ENCODE measurements around the gene KLHL17. TPM values are rescaled to one million over a fixed set of nuclear protein-coding genes. Genes with fewer than 3 reads are reported as not detected.

Gene KLHL17
- total and polyA plus RNA-seq, 10 of the 15 experiments (the other 5 are each of a cell fraction or from before 2014, with no cell fraction given) = 0.03 to 30.6 (median 5.3) TPM

- BruUV-seq (replicated peaks) = no TSS peak
These were observed 9.0 kb downstream of the KLHL17 start for GRCh38 chr1:969260-969855.

GRCh38 chr1:970242-970972, 10.0 kb downstream of the KLHL17 start:
- Histone ChIP-seq H3K9ac (ENCODE audit: control insufficient read depth, insufficient read depth, low read length) (no peak overlapping the region), H3K79me2 (ENCODE audit: control insufficient read depth, insufficient read depth, low read length) (no peaks in the 10 kb centered on the region), H2AFZ (ENCODE audit: control insufficient read depth, low read depth, low read length) (no peak overlapping the region), H3K27ac (ENCODE audit: control insufficient read depth, insufficient read depth) (no peak overlapping the region), H3K4me3 (no peak overlapping the region), H3K36me3 (ENCODE audit: control insufficient read depth in 2 of 2, insufficient read depth in 2 of 2, low read length in 1 of 2) (no peaks in the 10 kb centered on the region), H3K4me2 (ENCODE audit: control insufficient read depth, insufficient read depth) (no peak overlapping the region), H3K27me3 (replicated peaks in 1 of 2; ENCODE audit: control insufficient read depth in 2 of 2, insufficient read depth in 2 of 2, low read length in 1 of 2) (no peaks in the 10 kb centered on the region), H3K4me1 (ENCODE audit: control insufficient read depth, insufficient read depth, low read length) (peaks cover 9% of the 10 kb centered on the region), H4K20me1 (ENCODE audit: control insufficient read depth, insufficient read depth) (no peaks in the 10 kb centered on the region), H3K9me3 (replicated peaks; ENCODE audit: control insufficient read depth, insufficient read depth, low read length) (no peaks in the 10 kb centered on the region)
- DNase-seq (ENCODE audit: low read depth, low spot score) (no peak), FAIRE-seq (no peak), ATAC-seq (no peak)
- TF ChIP-seq, protein P1, sequence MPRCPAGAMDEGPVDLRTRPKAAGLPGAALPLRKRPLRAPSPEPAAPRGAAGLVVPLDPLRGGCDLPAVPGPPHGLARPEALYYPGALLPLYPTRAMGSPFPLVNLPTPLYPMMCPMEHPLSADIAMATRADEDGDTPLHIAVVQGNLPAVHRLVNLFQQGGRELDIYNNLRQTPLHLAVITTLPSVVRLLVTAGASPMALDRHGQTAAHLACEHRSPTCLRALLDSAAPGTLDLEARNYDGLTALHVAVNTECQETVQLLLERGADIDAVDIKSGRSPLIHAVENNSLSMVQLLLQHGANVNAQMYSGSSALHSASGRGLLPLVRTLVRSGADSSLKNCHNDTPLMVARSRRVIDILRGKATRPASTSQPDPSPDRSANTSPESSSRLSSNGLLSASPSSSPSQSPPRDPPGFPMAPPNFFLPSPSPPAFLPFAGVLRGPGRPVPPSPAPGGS (IDR thresholded peaks at IDR 0.05; ENCODE audit: borderline replicate concordance, insufficient read depth, low read depth, low read length, poor library complexity, severe bottlenecking) = no peak
- TF ChIP-seq CBFB (IDR thresholded peaks at IDR 0.05; ENCODE audit: low read depth) (no peak), CHD1 (IDR thresholded peaks at IDR 0.05; ENCODE audit: low read depth, low read length) (no peak), LARP7 (IDR thresholded peaks at IDR 0.05) (no peak), POLR2A (IDR thresholded peaks at IDR 0.05; ENCODE audit: low read depth, low read length) (no peak), EP300 (IDR thresholded peaks at IDR 0.05; ENCODE audit: borderline replicate concordance in 1 of 2, control insufficient read depth in 1 of 2, low read depth in 2 of 2, low read length in 2 of 2) (no peak), POLR2AphosphoS2 (IDR thresholded peaks at IDR 0.05; ENCODE audit: low read depth, low read length) (no peak), PAX5 (IDR thresholded peaks at IDR 0.05; ENCODE audit: borderline replicate concordance, low read depth, low read length) (no peak), NRF1 (conservative IDR thresholded peaks at IDR 0.05; ENCODE audit: low read depth, low read length) (no peak), HDAC6 (IDR thresholded peaks at IDR 0.05; ENCODE audit: unreplicated experiment) (no peak), ZNF24 (IDR thresholded peaks at IDR 0.05) (no peak), FOXM1 (IDR thresholded peaks at IDR 0.05; ENCODE audit: low read depth, low read length) (no peak), MXI1 (IDR thresholded peaks at IDR 0.05; ENCODE audit: low read depth, low read length) (no peak)
- TF ChIP-seq, protein P2, sequence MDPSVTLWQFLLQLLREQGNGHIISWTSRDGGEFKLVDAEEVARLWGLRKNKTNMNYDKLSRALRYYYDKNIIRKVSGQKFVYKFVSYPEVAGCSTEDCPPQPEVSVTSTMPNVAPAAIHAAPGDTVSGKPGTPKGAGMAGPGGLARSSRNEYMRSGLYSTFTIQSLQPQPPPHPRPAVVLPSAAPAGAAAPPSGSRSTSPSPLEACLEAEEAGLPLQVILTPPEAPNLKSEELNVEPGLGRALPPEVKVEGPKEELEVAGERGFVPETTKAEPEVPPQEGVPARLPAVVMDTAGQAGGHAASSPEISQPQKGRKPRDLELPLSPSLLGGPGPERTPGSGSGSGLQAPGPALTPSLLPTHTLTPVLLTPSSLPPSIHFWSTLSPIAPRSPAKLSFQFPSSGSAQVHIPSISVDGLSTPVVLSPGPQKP (IDR thresholded peaks at IDR 0.05; ENCODE audit: low read depth, low read length) = no peak
- POLR2A ChIA-PET = no interaction called here
- WGBS (ENCODE audit: insufficient coverage, insufficient replicate concordance, low lambda C conversion rate, missing lambda C conversion rate) = 72% methylated on average over 24 of the region's 33 CpGs
- no TSS peak for BruUV-seq (replicated peaks)
- SMC1A ChIA-PET (ENCODE audit: uncharacterized antibody, unreplicated experiment) = no interaction called here
- intact Hi-C loops (cut with micrococcal nuclease; ENCODE audit: unreplicated experiment) (no loop called here), in situ Hi-C loops (cut with MboI) (no loop called here)
- CTCF ChIA-PET = no interaction called here
- RAD21 ChIA-PET (ENCODE audit: unreplicated experiment) = no interaction called here

More at GRCh38 chr1:969260-969855, 9.0 kb downstream of the KLHL17 start:
- ChIA-PET RAD21 (ENCODE audit: unreplicated experiment) (no interaction called here), CTCF (no interaction called here), POLR2A (no interaction called here), SMC1A (ENCODE audit: uncharacterized antibody, unreplicated experiment) (no interaction called here)
- Histone ChIP-seq H3K36me3 (ENCODE audit: control insufficient read depth in 2 of 2, insufficient read depth in 2 of 2, low read length in 1 of 2) (no peaks in the 10 kb centered on the region), H3K9ac (ENCODE audit: control insufficient read depth, insufficient read depth, low read length) (no peak overlapping the region), H3K9me3 (replicated peaks; ENCODE audit: control insufficient read depth, insufficient read depth, low read length) (no peaks in the 10 kb centered on the region), H3K79me2 (ENCODE audit: control insufficient read depth, insufficient read depth, low read length) (no peaks in the 10 kb centered on the region), H4K20me1 (ENCODE audit: control insufficient read depth, insufficient read depth) (no peaks in the 10 kb centered on the region), H3K4me1 (ENCODE audit: control insufficient read depth, insufficient read depth, low read length) (peaks cover 9% of the 10 kb centered on the region), H3K4me3 (no peak overlapping the region), H3K27me3 (replicated peaks in 1 of 2; ENCODE audit: control insufficient read depth in 2 of 2, insufficient read depth in 2 of 2, low read length in 1 of 2) (no peaks in the 10 kb centered on the region), H3K27ac (ENCODE audit: control insufficient read depth, insufficient read depth) (no peak overlapping the region), H2AFZ (ENCODE audit: control insufficient read depth, low read depth, low read length) (no peak overlapping the region), H3K4me2 (ENCODE audit: control insufficient read depth, insufficient read depth) (no peak overlapping the region)
- no peak for DNase-seq (ENCODE audit: low read depth, low spot score)
- in situ Hi-C loops (cut with MboI) = no loop called here
- no peak for FAIRE-seq
- intact Hi-C loops (cut with micrococcal nuclease; ENCODE audit: unreplicated experiment) = no loop called here
- ATAC-seq = no peak
- TF ChIP-seq BHLHE40 (IDR thresholded peaks at IDR 0.05; ENCODE audit: borderline replicate concordance in 1 of 2, low read depth in 2 of 2, low read length in 1 of 2) (no peak), ZZZ3 (IDR thresholded peaks at IDR 0.05; ENCODE audit: control insufficient read depth, insufficient read length, low read depth) (no peak), HCFC1 (IDR thresholded peaks at IDR 0.05; ENCODE audit: low read length) (no peak)
- 72% methylated on average over 15 of the region's 15 CpGs for WGBS (ENCODE audit: insufficient coverage, insufficient replicate concordance, low lambda C conversion rate, missing lambda C conversion rate)
